Testis (tissue), 2 donors: ENCODE results near the gene HES5.

ENCODE experiments used
- CTCF ChIP-seq, 3 experiments: fragments of 450-650 bp in 2 of 3; fragments of 200-600 bp in 1 of 3; sonication (generic) in 1 of 3; IDR thresholded peaks; one replicate each; pipeline ENCODE4 v1.5.1; 2016 to 2019; ENCODE audit warnings: antibody characterized with exemption in 3 of 3, mild to moderate bottlenecking in 2 of 3, moderate library complexity in 1 of 3
- POLR2A ChIP-seq: fragments of 450-650 bp; IDR thresholded peaks from one replicate; pipeline ENCODE4 v1.6.1; 2017; ENCODE audit warnings: antibody characterized with exemption, mild to moderate bottlenecking, moderate library complexity

GRCh38 chr1:2548068-2548589 is 18.1 kb upstream of the HES5 start:
- TF ChIP-seq CTCF (IDR thresholded peaks at IDR 0.05) (peak; percentile 91 to 94 (median 93)), POLR2A (no peak)
